ENCODE measurements around the gene CPM. TPM values are rescaled to one million over a fixed set of nuclear protein-coding genes. Genes with fewer than 3 reads are reported as not detected.

Gene CPM
- polyA plus RNA-seq, 3 donors, result 8.4 to 32.4 (median 26.2) TPM

- H3K36me3 Mint-ChIP-seq, result peaks cover 71 to 94% of the 10 kb centered on the region in 2 donors
- no peaks in the 10 kb centered on the region for H3K9me3 ChIP-seq (replicated peaks in 1 of 2; ENCODE audit: control insufficient read depth in 1 of 2, insufficient read depth in 1 of 2, low read length in 2 of 2)
- H3K27ac Mint-ChIP-seq, result peak overlapping the region in 1 of 7 donors; percentile 2
- no peak overlapping the region for H3K4me3 ChIP-seq (replicated peaks in 1 of 3; ENCODE audit: low read depth in 2 of 3, low read length in 3 of 3)
- H3K9me3 Mint-ChIP-seq, result peaks cover 0 to 3% (median 0%) of the 10 kb centered on the region in 7 donors
- H3K27ac ChIP-seq (ENCODE audit: low read depth in 1 of 2, low read length in 2 of 2), result peak overlapping the region in 1 of 2 donors; percentile 49
- no peaks in the 10 kb centered on the region for H3K27me3 ChIP-seq (ENCODE audit: control insufficient read depth in 2 of 2, insufficient read depth in 2 of 2, low read length in 2 of 2)
- H3K4me2 ChIP-seq (replicated peaks; ENCODE audit: extremely low read depth, low read length, poor library complexity, severe bottlenecking), result no peak overlapping the region
- intact Hi-C loops (cut with micrococcal nuclease), result loop anchor here in 1 of 2 donors (10.0 kb wide), 1 partner anchor 49 kb away; no protein-coding TSS in a partner anchor
- H3K27me3 Mint-ChIP-seq (ENCODE audit: low read depth in 3 of 3), result peaks cover 0 to 2% (median 0%) of the 10 kb centered on the region in 3 donors
- H2AFZ ChIP-seq (ENCODE audit: insufficient read depth, low read depth, low read length, poor library complexity, severe bottlenecking), result no peak overlapping the region
- no peak overlapping the region for H3K4me3 Mint-ChIP-seq
- H3K9ac ChIP-seq (ENCODE audit: insufficient read depth, low read length, poor library complexity, severe bottlenecking), result no peak overlapping the region
- peaks cover 7% of the 10 kb centered on the region for H3K4me1 Mint-ChIP-seq
- no CpG with 5 or more reads among the region's 5 CpGs for WGBS (ENCODE audit: insufficient coverage)
- H3K79me2 ChIP-seq (ENCODE audit: insufficient read depth, low read length), result peaks cover 29% of the 10 kb centered on the region
- DNase-seq, result no peak
- no peaks in the 10 kb centered on the region for H3K4me1 ChIP-seq (ENCODE audit: control insufficient read depth in 1 of 2, insufficient read depth in 2 of 2, low read length in 2 of 2)
- TF ChIP-seq CTCF (IDR thresholded peaks at IDR 0.05), result no peak
- peaks cover 89% of the 10 kb centered on the region for H4K20me1 ChIP-seq (ENCODE audit: insufficient read depth, low read length)
- peaks cover 95 to 100% of the 10 kb centered on the region in 2 donors for H3K36me3 ChIP-seq (replicated peaks in 1 of 2; ENCODE audit: control insufficient read depth in 1 of 2, insufficient read depth in 2 of 2, low read length in 2 of 2)
Observed at GRCh38 chr12:68824131-68824530, 108.8 kb downstream of the CPM start.

GRCh38 chr12:68823696-68824095, 109.3 kb downstream of the CPM start:
- Histone ChIP-seq H3K4me1 (ENCODE audit: control insufficient read depth in 1 of 2, insufficient read depth in 2 of 2, low read length in 2 of 2) (no peaks in the 10 kb centered on the region), H3K9me3 (replicated peaks in 1 of 2; ENCODE audit: control insufficient read depth in 1 of 2, insufficient read depth in 1 of 2, low read length in 2 of 2) (no peaks in the 10 kb centered on the region), H3K36me3 (replicated peaks in 1 of 2; ENCODE audit: control insufficient read depth in 1 of 2, insufficient read depth in 2 of 2, low read length in 2 of 2) (peaks cover 94 to 100% of the 10 kb centered on the region in 2 donors), H2AFZ (ENCODE audit: insufficient read depth, low read depth, low read length, poor library complexity, severe bottlenecking) (no peak overlapping the region), H4K20me1 (ENCODE audit: insufficient read depth, low read length) (peaks cover 89% of the 10 kb centered on the region), H3K4me2 (replicated peaks; ENCODE audit: extremely low read depth, low read length, poor library complexity, severe bottlenecking) (no peak overlapping the region), H3K27ac (ENCODE audit: low read depth in 1 of 2, low read length in 2 of 2) (peak overlapping the region in 1 of 2 donors; percentile 49), H3K27me3 (ENCODE audit: control insufficient read depth in 2 of 2, insufficient read depth in 2 of 2, low read length in 2 of 2) (no peaks in the 10 kb centered on the region), H3K4me3 (replicated peaks in 1 of 3; ENCODE audit: low read depth in 2 of 3, low read length in 3 of 3) (no peak overlapping the region), H3K9ac (ENCODE audit: insufficient read depth, low read length, poor library complexity, severe bottlenecking) (no peak overlapping the region), H3K79me2 (ENCODE audit: insufficient read depth, low read length) (peaks cover 33% of the 10 kb centered on the region)
- H3K4me1 Mint-ChIP-seq, result peaks cover 7% of the 10 kb centered on the region
- DNase-seq, result no peak
- no peak overlapping the region for H3K4me3 Mint-ChIP-seq
- H3K27ac Mint-ChIP-seq, result peak overlapping the region in 1 of 7 donors; percentile 2
- peaks cover 0 to 3% (median 0%) of the 10 kb centered on the region in 7 donors for H3K9me3 Mint-ChIP-seq
- peaks cover 0 to 2% (median 0%) of the 10 kb centered on the region in 3 donors for H3K27me3 Mint-ChIP-seq (ENCODE audit: low read depth in 3 of 3)
- no peak for TF ChIP-seq CTCF (IDR thresholded peaks at IDR 0.05)
- intact Hi-C loops (cut with micrococcal nuclease), result loop anchor here in 1 of 2 donors (10.0 kb wide), 1 partner anchor 49 kb away; no protein-coding TSS in a partner anchor
- peaks cover 73 to 97% of the 10 kb centered on the region in 2 donors for H3K36me3 Mint-ChIP-seq
- 100% methylated on average over 1 of the region's 3 CpGs for WGBS (ENCODE audit: insufficient coverage)
